ENCODE measurements around the gene CHCHD6.

The CHCHD6 gene

GRCh38 chr3:126926684-126927400 lies 222.8 kb downstream of the CHCHD6 start:
- DNase-seq, result no peak

GRCh38 chr3:126927401-126927750 lies 223.3 kb downstream of the CHCHD6 start:
- no peak for DNase-seq

GRCh38 chr3:126927846-126928245 lies 223.8 kb downstream of the CHCHD6 start:
- no peak for DNase-seq

GRCh38 chr3:126928921-126929474 lies 225.0 kb downstream of the CHCHD6 start:
- DNase-seq, result no peak

GRCh38 chr3:126930936-126931600 lies 227.0 kb downstream of the CHCHD6 start:
- no peak for DNase-seq

GRCh38 chr3:126931806-126932187 lies 227.8 kb downstream of the CHCHD6 start:
- DNase-seq, result no peak

GRCh38 chr3:126932188-126932931 lies 228.3 kb downstream of the CHCHD6 start:
- DNase-seq, result no peak

- DNase-seq, result no peak
Observed at GRCh38 chr3:126934031-126934531, 230.0 kb downstream of the CHCHD6 start.

GRCh38 chr3:126934991-126935390 lies 231.0 kb downstream of the CHCHD6 start:
- DNase-seq, result no peak

GRCh38 chr3:126935756-126936509 lies 231.9 kb downstream of the CHCHD6 start:
- DNase-seq, result no peak

- no peak for DNase-seq
Observed at GRCh38 chr3:126936853-126937425, 232.9 kb downstream of the CHCHD6 start.

GRCh38 chr3:126937533-126937932 lies 233.5 kb downstream of the CHCHD6 start:
- no peak for DNase-seq

GRCh38 chr3:126937973-126938372 lies 233.9 kb downstream of the CHCHD6 start:
- DNase-seq, result no peak

- no peak for DNase-seq
Observed at GRCh38 chr3:126938520-126939337, 234.7 kb downstream of the CHCHD6 start.

- peak; percentile 12 for DNase-seq
Observed at GRCh38 chr3:126939338-126939718, 235.3 kb downstream of the CHCHD6 start.

- DNase-seq, result no peak
Observed at GRCh38 chr3:126939733-126940132, 235.7 kb downstream of the CHCHD6 start.

- DNase-seq, result no peak
Observed at GRCh38 chr3:126941721-126942270, 237.8 kb downstream of the CHCHD6 start.

GRCh38 chr3:126944089-126944965 lies 240.3 kb downstream of the CHCHD6 start:
- no peak for DNase-seq

GRCh38 chr3:126945171-126945721 lies 241.2 kb downstream of the CHCHD6 start:
- no peak for DNase-seq

GRCh38 chr3:126945891-126946290 lies 241.9 kb downstream of the CHCHD6 start:
- no peak for DNase-seq

Data from midbrain (tissue), 1 donor.